RWPE1 (cell line): ENCODE results near the gene KIRREL1.

ENCODE experiments used
- CTCF ChIA-PET: fragments of 350-600 bp; sonication (Branson Sonifier 250); formaldehyde crosslinking; extraction: SDS; loops from one replicate; lab custom pipeline; 2021; lab: Yijun Ruan, JAX
- POLR2A ChIA-PET: fragments of 400-600 bp; formaldehyde crosslinking; extraction: SDS; loops from one replicate; lab custom pipeline; 2020; ENCODE audit warnings: antibody characterized with exemption; ENCODE audit not compliant: low non-redundant PET; lab: Yijun Ruan, JAX
- DNase-seq: peaks from one replicate; pipeline ENCODE4 v3.0.0; 2012; ENCODE audit warnings: low spot score
- H3K27ac ChIP-seq: fragments of 450-650 bp; 2 replicates; pipeline ENCODE4 v1.5.1; 2017
- CTCF ChIP-seq: fragments of 450-650 bp; conservative IDR thresholded peaks from 2 replicates; pipeline ENCODE4 v1.5.1; 2017; ENCODE audit warnings: low read depth, mild to moderate bottlenecking

The KIRREL1 gene

GRCh38 chr1:158058237-158058985 lies 65.0 kb downstream of the KIRREL1 start:
- POLR2A ChIA-PET: no interaction called here
- H3K27ac ChIP-seq: peak overlapping the region; percentile 13; the same call in 1 of the 2 replicates
- CTCF ChIA-PET: interaction anchor here (0.7 kb wide), 2 partner anchors 41 to 65 kb away, joined by 3 read pairs; partner anchors contain the start of gene KIRREL1
- no peak for DNase-seq
- no peak for TF ChIP-seq CTCF

- ChIA-PET POLR2A (no interaction called here), CTCF (no interaction called here)
- peak overlapping the region; percentile 4; the same call in 1 of the 2 replicates for H3K27ac ChIP-seq
- TF ChIP-seq CTCF: no peak
- DNase-seq: no peak
Measured at GRCh38 chr1:158059984-158060383, 66.5 kb downstream of the KIRREL1 start.

- ChIA-PET CTCF (interaction anchor here (0.7 kb wide), 1 partner anchor 70 kb away, joined by 3 read pairs; no protein-coding TSS in a partner anchor), POLR2A (no interaction called here)
- no peak overlapping the region for H3K27ac ChIP-seq
- DNase-seq: no peak
- no peak for TF ChIP-seq CTCF
Measured at GRCh38 chr1:158062174-158062573, 68.7 kb downstream of the KIRREL1 start.

GRCh38 chr1:158067662-158068061 lies 74.2 kb downstream of the KIRREL1 start:
- CTCF ChIA-PET: interaction anchor here (1.5 kb wide), 1 partner anchor 76 kb away, joined by 4 read pairs; no protein-coding TSS in a partner anchor
- H3K27ac ChIP-seq: peak overlapping the region; percentile 42
- no peak for TF ChIP-seq CTCF
- no peak for DNase-seq
- POLR2A ChIA-PET: no interaction called here

- TF ChIP-seq CTCF: no peak
- POLR2A ChIA-PET: no interaction called here
- DNase-seq: no peak
- CTCF ChIA-PET: interaction anchor here (1.5 kb wide), 1 partner anchor 77 kb away, joined by 4 read pairs; no protein-coding TSS in a partner anchor
- H3K27ac ChIP-seq: peak overlapping the region; percentile 23; the same call in 1 of the 2 replicates
Measured at GRCh38 chr1:158068918-158069317, 75.5 kb downstream of the KIRREL1 start.

GRCh38 chr1:158071138-158071537 lies 77.7 kb downstream of the KIRREL1 start:
- CTCF ChIA-PET: interaction anchor here (1.1 kb wide), 1 partner anchor 80 kb away, joined by 4 read pairs; no protein-coding TSS in a partner anchor
- no peak for TF ChIP-seq CTCF
- H3K27ac ChIP-seq: peak overlapping the region; percentile 38
- no peak for DNase-seq
- POLR2A ChIA-PET: no interaction called here
